ENCODE data around the gene CDC42EP5.

Gene CDC42EP5

GRCh38 chr19:54462655-54463530 lies 10.2 kb downstream of the CDC42EP5 start:
- no peak for DNase-seq (ENCODE audit: extremely low read depth in 1 of 2, low read depth in 1 of 2)

GRCh38 chr19:54462047-54462654 lies 10.9 kb downstream of the CDC42EP5 start:
- no peak for DNase-seq (ENCODE audit: extremely low read depth in 1 of 2, low read depth in 1 of 2)

GRCh38 chr19:54461613-54462012 lies 11.5 kb downstream of the CDC42EP5 start:
- DNase-seq (ENCODE audit: extremely low read depth in 1 of 2, low read depth in 1 of 2) = no peak

GRCh38 chr19:54461210-54461609 lies 11.9 kb downstream of the CDC42EP5 start:
- DNase-seq (ENCODE audit: extremely low read depth in 1 of 2, low read depth in 1 of 2) = no peak

- no peak for DNase-seq (ENCODE audit: extremely low read depth in 1 of 2, low read depth in 1 of 2)
Observed at GRCh38 chr19:54460230-54461005, 12.7 kb downstream of the CDC42EP5 start.

GRCh38 chr19:54459282-54460229 lies 13.5 kb downstream of the CDC42EP5 start:
- no peak for DNase-seq (ENCODE audit: extremely low read depth in 1 of 2, low read depth in 1 of 2)

- DNase-seq (ENCODE audit: extremely low read depth in 1 of 2, low read depth in 1 of 2) = no peak
Observed at GRCh38 chr19:54458648-54459281, 14.3 kb downstream of the CDC42EP5 start.

GRCh38 chr19:54457773-54458647 lies 15.1 kb downstream of the CDC42EP5 start:
- DNase-seq (ENCODE audit: extremely low read depth in 1 of 2, low read depth in 1 of 2) = no peak

GRCh38 chr19:54456423-54457373 lies 16.4 kb downstream of the CDC42EP5 start:
- DNase-seq (ENCODE audit: extremely low read depth in 1 of 2, low read depth in 1 of 2) = no peak

GRCh38 chr19:54455786-54456422 lies 17.2 kb downstream of the CDC42EP5 start:
- no peak for DNase-seq (ENCODE audit: extremely low read depth in 1 of 2, low read depth in 1 of 2)

- no peak for DNase-seq (ENCODE audit: extremely low read depth in 1 of 2, low read depth in 1 of 2)
Observed at GRCh38 chr19:54454781-54455675, 18.1 kb downstream of the CDC42EP5 start.

- DNase-seq (ENCODE audit: extremely low read depth in 1 of 2, low read depth in 1 of 2) = no peak
Observed at GRCh38 chr19:54453921-54454780, 18.9 kb downstream of the CDC42EP5 start.

- DNase-seq (ENCODE audit: extremely low read depth in 1 of 2, low read depth in 1 of 2) = no peak
Observed at GRCh38 chr19:54452626-54453025, 20.5 kb downstream of the CDC42EP5 start.

GRCh38 chr19:54451997-54452396 lies 21.1 kb downstream of the CDC42EP5 start:
- DNase-seq (ENCODE audit: extremely low read depth in 1 of 2, low read depth in 1 of 2) = no peak

GRCh38 chr19:54451331-54451871 lies 21.7 kb downstream of the CDC42EP5 start:
- no peak for DNase-seq (ENCODE audit: extremely low read depth in 1 of 2, low read depth in 1 of 2)
